Measurements from ENCODE around the gene NRM.
A peak's percentile ranks its signal among the peaks of the same experiment; 100 is the strongest.
"Not testable (repeated sequence)": the region's sequence is repeated elsewhere in the genome, so short reads cannot be mapped to it uniquely, and the experiment has no call there.

The NRM gene, protein sequence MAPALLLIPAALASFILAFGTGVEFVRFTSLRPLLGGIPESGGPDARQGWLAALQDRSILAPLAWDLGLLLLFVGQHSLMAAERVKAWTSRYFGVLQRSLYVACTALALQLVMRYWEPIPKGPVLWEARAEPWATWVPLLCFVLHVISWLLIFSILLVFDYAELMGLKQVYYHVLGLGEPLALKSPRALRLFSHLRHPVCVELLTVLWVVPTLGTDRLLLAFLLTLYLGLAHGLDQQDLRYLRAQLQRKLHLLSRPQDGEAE

DNA sequence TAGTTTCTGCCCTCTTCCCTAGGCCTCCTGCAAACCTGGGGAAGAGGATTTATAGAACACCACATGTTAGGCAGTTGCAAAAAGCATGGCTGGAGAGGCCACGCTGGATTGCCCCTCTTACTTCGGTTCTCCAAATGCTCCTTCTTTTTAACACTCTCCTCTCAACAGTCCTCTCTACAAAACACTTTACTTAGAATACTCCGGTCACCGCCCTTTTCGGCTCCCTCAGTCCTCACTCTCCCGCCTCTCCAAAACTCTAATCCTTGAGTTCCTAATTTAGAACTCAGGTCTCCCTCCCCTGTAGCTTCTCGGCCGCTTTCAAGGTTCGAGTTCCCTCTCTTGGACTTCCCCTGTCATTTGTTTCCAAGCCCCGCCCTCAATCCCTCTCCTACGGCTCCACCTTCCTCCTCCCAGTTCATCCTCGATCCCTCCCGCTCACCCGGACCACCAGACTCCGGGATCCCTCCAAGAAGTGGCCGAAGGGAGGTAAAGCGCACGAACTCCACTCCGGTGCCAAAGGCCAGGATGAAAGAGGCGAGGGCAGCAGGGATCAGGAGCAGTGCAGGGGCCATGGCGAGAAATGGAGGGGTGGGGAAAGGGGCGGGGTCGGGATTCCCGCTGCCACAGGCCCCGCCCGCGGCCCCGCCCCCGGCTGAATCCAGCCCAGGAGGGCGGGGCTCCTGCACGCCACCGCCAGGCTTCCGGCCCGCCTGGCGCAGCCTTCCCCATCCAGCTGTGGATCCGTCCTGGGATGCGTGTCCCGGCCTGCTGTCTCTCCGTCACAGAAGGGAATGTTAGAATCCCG lies at the start of gene NRM:
NRM (minus strand) TSS at position 582 of the 805 bp plus-strand sequence; CDS start at position 572, 10 bp downstream.
- DNase-seq, result peak in 48 of 51 donors; percentile 38 to 92 (median 70)

DNA sequence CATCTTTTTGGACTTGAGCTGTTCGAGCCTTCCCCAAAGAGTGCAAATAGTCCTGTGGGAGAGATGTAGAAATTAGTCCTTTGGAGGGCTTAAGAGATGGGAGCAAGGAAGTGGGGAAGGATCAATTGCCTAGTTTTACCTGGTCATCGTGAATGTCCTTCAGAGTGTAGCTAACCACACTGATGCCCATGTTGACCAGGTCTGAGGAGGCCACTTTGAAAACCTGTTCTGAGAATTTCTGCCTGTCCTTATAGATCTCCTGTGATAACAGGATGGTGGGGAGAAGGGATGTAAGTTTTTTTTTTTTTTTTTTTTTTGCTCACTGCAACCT lies 49.7 kb upstream of the NRM start:
- DNase-seq, result no peak

DNA sequence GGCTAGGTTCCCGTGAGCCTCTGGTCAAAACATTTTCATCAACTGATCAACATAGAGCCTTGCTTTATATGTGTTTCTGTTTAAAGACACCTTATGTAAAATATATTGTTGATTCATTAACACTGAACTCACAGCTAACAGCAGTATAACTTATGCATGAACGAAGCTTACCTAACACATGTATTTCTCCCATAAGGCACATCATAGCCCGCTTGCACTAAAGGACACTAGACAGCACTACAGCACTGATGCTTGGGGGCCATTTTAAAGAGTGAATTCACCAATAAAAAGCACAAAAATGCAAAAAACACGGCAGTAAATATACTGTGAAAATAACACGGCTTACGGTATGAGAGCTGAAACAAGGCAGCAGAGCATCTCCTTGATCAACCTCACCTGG lies 47.7 kb upstream of the NRM start:
- DNase-seq, result no peak

DNA sequence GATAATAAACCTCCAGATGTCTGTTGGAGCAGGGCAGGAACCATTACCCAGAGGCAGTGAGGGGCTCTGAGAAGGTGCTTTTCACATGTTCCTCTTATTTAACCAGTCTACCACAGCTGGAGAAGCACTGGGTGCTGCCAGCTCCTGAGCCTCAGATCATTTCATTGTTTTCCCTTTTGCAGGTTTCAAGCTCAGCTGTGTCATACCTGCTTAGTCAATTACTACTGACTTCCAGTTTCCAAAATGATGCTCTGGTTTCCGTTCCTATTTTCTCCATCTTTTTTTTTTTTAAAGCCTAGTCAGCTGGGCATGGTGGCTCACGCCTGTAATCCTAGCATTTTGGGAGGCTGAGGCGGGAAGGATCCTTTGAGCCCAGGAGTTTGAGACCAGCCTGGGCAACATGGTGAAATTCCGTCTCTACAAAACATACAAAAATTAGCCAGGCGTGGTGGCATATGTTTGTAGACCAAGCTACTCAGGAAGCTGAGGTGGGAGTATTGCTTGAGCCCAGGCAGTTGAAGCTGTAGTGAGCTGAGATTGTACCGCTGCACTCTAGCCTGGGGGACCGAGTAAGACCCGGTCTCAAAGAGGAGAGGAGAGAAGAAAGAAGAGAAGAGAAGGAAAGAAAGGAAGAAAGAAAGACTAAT lies 45.0 kb upstream of the NRM start:
- no peak for DNase-seq

DNA sequence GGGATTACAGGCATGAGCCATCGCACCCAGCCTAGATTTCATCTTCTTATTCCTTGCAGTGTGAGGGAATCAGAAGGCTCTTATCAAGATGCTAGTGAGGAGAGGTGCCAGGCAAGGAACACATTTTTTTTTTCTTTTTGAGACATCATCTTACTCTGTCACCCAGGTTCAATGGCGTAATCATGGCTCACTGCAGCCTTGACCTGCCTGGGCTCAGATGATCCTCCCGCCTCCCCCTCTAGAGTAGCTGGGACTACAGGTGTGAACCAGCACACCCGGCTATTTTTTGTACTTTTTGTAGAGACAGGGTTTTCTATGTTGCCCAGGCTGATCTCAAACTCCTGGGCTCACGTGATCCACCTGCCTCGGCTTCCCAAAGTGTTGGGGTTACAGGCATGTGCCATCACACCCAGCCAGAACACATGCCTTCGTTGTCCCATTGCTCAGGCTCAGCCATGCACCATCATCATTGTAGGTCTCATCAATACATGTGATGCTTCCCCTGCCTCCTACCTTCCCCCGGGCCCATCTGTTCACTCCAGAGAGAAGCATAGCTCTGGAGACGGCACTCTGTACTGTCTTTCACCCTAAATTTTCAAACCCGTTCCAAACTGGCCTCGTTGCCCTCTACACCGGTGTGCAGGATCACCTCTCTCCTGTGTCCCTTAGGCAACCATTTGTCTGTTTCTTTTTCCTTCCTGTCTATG lies 41.6 kb upstream of the NRM start:
- peak in 1 of 51 donors; percentile 21 for DNase-seq

DNA sequence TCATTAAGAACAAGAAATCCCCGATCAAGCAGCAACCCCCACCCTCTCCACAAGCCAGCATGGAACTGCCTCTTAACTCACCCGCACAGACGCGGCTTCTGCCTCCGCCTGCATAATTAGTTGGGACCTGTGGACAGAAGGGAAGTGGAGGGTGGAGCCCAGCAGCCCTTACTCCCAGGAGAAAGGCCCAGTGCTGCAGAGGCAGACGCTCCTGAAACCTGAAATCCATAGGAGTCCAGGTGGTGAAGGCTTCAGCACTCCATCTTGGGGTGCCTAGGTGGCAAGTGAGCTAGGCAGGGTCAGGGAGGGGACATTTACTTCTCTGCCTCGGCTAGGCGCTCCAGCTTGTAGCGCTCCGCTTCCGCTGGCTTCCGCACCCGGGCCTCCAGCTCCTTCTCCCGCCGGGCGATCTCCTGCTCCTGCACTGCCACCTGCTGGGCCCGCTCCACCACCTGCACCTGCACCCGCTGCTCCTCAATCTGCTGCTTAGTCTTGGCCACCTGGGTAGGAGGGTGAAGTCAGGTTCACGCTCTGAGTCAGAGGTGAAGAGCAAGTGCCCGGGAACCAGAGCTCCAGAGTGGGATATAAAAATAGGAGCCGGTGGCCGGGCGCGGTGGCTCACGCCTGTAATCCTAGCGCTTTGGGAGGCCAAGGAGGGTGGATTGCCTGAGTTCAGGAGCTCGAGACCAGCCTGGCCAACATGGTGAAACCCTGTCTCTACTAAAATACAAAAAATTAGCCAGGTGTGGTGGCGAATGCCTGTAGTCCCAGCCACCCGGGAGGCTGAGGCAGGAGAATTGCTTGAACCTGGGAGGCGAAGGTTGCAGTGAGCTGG lies 40.0 kb upstream of the NRM start:
- DNase-seq, result peak in 27 of 51 donors; percentile 2 to 54 (median 30)

DNA sequence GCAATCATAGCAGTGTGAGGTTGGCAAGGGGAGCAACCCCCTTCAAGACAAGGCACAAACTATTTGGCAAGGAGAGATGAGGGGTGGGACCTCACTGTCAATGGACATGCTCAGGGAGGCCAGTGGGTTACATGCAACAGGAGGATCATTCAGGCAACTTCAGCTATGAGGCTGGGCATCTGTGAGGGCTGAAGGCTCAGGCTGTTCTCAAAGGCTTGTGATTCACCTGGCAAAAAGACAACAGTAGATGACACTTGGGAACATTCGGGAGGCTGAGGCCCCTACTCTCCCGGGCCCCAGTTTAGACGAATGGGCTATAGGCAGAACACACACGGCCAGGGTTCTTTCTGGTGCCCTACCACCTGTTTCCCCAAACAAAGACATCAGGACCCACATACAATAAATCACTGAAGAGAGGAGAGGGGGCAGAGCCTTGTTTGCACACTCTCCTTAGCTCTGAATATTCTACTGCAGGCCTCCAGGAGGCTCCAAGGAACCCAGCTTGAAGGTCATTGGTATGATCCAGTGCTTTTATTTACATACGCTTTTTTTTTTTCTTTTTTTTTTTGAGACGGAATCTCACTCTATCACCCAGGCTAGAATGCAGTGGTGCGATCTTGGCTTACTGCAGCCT lies 37.3 kb upstream of the NRM start:
- DNase-seq, result no peak

DNA sequence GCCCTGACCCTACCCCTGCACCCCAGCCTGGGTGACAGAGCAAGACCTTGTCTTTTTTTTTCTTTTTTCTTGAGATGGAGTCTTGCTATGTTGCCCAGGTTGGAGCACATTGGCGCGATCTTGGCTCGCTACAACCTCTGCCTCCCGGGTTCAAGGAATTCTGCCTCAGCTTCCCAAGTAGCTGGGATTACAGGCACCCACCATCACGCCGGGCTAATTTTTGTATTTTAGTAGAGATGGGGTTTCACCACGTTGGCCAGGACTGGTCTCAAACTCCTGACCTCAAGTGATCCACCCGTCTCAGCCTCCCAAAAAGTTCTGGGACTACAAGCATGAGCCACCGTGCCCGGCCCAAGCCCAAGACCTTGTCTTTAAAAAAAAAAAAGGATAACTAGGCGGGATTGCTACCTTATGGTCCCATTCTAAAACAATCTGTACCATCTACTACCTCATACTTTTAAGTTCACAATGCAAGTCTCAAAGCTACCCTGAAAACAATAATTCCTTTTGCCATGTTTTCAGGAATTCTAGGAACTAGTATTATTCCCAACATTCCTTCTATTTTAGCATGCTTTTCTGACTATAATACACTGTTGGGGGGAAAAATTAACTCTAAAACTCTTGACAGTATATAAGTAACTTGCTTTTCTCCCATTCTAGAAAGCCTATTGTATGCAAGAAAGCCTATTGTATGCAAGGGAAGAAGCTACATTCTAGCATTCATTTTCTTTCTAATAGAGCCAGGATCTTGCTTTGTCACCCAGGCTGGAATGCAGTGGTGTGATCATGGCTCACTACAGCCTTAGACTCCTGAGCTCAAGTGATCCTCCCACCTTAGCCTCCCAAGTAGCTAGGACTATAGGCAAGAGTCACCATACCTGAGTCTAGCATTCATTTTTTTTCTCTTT lies 36.0 kb upstream of the NRM start:
- DNase-seq, result no peak

DNA sequence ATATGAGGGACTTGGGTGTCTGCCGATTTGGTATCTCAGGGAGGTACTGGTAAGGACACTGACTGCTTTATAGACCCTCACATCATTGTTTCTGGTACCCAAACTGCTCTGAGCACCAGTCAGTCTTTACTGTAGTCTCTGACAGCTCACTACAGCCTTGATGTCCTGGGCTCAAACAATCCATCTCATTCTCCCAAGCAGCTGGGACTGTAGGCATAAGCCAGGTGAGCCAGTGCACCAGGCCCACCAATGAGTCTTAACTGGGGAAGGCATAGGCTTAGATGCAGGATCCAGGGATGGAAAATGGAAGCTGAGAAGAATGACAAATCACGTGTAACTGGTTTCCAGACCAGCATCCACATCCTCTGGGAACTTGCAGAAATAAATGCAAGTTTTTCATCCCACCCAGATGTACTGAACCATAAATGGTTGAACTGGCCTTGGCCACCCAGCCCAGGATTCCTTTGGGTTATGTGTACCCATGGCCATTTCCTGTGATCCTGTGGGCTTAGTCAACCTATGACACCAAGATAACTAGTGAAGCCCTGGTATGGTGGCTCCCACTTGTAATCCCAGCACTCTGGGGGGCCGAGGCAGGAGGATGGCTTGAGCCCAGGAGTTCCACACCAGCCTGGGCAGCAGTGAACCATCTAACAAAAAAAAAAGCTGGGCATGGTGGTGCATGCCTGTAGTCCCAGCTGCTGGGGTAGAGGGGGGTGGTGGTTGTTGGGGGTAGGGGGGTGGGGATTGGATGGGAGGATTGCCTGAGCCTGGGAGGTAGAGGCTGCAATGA lies 35.1 kb upstream of the NRM start:
- no peak for DNase-seq

DNA sequence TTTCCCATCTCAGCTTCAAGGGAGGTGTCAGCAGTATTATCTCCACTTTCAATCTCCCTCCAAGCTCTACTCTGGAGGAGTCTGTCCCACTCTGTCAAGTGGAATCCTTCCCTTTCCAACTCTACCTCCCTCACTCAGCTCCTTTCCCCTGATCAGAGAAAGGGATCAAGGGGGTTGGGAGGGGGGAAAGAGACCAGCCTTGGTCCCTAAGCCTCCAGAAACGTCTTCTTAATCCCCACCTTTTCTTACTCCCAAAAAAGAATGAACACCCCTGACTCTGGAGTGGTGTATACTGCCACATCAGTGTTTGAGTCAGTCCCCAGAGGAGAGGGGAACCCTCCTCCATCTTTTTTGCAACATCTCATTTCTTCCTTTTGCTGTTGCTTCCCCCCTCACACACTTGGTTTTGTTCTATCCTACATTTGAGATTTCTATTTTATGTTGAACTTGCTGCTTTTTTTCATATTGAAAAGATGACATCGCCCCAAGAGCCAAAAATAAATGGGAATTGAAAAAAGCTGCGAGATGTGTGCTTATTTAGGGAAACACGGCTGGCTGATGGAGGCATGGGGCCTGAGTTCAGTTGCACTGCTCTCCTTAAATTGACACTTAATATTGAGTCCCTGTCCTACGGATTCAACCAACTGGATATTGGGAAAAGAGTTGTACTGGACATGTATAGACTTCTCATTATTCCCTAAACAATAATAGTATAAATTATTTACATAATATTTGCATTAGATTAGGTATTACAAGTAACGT lies 34.3 kb upstream of the NRM start:
- no peak for DNase-seq

DNA sequence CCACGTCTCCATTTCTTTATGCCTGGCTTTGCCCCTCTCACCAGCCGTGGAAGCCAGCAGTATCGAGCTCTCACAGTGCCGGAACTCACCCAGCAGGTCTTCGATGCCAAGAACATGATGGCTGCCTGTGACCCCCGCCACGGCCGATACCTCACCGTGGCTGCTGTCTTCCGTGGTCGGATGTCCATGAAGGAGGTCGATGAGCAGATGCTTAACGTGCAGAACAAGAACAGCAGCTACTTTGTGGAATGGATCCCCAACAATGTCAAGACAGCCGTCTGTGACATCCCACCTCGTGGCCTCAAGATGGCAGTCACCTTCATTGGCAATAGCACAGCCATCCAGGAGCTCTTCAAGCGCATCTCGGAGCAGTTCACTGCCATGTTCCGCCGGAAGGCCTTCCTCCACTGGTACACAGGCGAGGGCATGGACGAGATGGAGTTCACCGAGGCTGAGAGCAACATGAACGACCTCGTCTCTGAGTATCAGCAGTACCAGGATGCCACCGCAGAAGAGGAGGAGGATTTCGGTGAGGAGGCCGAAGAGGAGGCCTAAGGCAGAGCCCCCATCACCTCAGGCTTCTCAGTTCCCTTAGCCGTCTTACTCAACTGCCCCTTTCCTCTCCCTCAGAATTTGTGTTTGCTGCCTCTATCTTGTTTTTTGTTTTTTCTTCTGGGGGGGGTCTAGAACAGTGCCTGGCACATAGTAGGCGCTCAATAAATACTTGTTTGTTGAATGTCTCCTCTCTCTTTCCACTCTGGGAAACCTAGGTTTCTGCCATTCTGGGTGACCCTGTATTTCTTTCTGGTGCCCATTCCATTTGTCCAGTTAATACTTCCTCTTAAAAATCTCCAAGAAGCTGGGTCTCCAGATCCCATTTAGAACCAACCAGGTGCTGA lies 33.3 kb upstream of the NRM start:
- not testable (repeated sequence) for DNase-seq

DNA sequence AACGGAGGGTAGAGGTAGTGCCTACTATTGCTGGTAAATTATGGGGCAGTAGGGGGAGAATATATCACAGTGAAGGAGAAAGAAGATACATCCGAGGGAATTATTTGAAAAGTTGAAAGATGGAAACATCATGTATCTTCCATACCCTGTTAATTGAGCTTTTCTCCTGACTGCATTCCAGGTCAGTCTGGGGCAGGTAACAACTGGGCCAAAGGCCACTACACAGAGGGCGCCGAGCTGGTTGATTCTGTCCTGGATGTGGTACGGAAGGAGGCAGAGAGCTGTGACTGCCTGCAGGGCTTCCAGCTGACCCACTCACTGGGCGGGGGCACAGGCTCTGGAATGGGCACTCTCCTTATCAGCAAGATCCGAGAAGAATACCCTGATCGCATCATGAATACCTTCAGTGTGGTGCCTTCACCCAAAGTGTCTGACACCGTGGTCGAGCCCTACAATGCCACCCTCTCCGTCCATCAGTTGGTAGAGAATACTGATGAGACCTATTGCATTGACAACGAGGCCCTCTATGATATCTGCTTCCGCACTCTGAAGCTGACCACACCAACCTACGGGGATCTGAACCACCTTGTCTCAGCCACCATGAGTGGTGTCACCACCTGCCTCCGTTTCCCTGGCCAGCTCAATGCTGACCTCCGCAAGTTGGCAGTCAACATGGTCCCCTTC lies 32.5 kb upstream of the NRM start:
- DNase-seq, result not testable (repeated sequence)

DNA sequence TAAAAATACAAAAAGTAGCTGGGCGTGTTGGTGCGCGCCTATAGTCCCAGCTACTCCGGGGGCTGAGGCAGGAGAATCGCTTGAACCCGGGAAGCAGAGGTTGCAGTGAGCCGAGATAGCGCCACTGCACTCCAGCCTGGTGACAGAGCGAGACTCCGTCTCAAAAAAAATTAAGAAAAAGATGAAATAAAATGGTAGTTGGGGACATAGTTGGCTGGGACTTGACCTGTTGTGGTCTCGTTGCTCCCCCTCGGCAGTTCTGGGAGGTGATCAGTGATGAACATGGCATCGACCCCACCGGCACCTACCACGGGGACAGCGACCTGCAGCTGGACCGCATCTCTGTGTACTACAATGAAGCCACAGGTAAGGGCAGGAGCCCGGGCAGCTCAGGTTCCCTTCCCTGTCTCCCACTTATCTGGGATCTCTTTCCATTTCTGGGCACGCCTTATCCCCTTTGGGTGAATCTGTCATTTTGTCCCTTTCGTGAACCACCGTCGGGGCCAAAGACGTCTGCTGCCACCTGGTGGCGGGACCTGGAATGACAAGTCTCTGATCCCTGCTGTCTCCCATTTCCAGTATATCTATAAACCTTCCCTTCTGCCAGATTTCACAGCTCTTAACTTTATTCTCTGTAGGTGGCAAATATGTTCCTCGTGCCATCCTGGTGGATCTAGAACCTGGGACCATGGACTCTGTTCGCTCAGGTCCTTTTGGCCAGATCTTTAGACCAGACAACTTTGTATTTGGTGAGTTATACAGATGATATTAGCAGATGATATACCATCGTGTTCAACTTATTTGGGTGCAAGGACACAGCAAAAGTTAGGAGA lies 31.7 kb upstream of the NRM start:
- DNase-seq, result peak in 48 of 51 donors; percentile 24 to 87 (median 60)

DNA sequence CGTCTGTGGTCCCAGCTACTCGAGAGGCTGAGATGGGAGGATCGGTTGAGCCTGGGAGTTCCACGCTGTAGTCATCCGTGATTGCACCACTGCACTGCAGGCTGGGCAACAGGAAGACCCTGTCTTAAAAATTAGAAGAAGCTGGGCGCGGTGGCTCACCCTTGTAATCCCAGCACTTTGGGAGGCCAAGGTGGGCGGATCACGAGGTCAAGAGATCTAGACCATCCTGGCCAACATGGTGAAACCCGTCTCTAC lies 31.2 kb upstream of the NRM start:
- DNase-seq, result not testable (repeated sequence)
